Esophagus (tissue), 2 donors: Measurements from ENCODE around the gene LAP3. TPM values are rescaled to one million over a fixed set of nuclear protein-coding genes. Genes with fewer than 3 reads are reported as not detected.

Experiments
- H3K27ac ChIP-seq, 2 donors: one replicate each; pipeline ENCODE4 v1.5.1; 2013; ENCODE audit warnings: low read depth in 2 of 2, mild to moderate bottlenecking in 2 of 2, inconsistent platforms in 1 of 2, low read length in 1 of 2, moderate library complexity in 1 of 2
- H3K27me3 ChIP-seq, 2 donors: one replicate each; pipeline ENCODE4 v1.6.1; 2013; ENCODE audit warnings: low read length in 2 of 2, control low read depth in 1 of 2, mild to moderate bottlenecking in 1 of 2; ENCODE audit not compliant: insufficient read depth in 2 of 2, control insufficient read depth in 1 of 2
- H3K36me3 ChIP-seq, 2 donors: one replicate each; pipeline ENCODE4 v1.6.1; 2013; ENCODE audit warnings: low read length in 1 of 2; ENCODE audit not compliant: control insufficient read depth in 2 of 2, insufficient read depth in 2 of 2
- H3K4me1 ChIP-seq, 2 donors: one replicate each; pipeline ENCODE4 v1.6.1; 2013; ENCODE audit warnings: low read length in 1 of 2; ENCODE audit not compliant: control insufficient read depth in 2 of 2, insufficient read depth in 2 of 2
- H3K4me3 ChIP-seq, 2 donors: one replicate each; pipeline ENCODE4 v1.5.1; 2013; ENCODE audit warnings: low read length in 2 of 2, mild to moderate bottlenecking in 2 of 2, low read depth in 1 of 2, moderate library complexity in 1 of 2
- H3K9me3 ChIP-seq, 2 donors: one replicate each; pipeline ENCODE4 v1.6.1; 2013; ENCODE audit warnings: mild to moderate bottlenecking in 2 of 2, low read depth in 1 of 2, low read length in 1 of 2, moderate library complexity in 1 of 2; ENCODE audit not compliant: control insufficient read depth in 2 of 2, insufficient read depth in 1 of 2
- WGBS, 2 donors: extraction: QIAGEN DNeasy Blood & Tissue Kit; methylation state at CpG; one replicate each; pipeline ENCODE4 v1.1.7; 2013; 5-methylcytosine and 5-hydroxymethylcytosine counted together
- polyA plus RNA-seq, 2 donors: library from polyadenylated mRNA; stranded (reverse); fragments of 200-250 nt; gene quantifications; one replicate each; pipeline ENCODE4 v1.2.3, GENCODE V29; 2013
- donor health status: healthy with polysubstance abuse.
- donor health status: Bipolar disorder and iron deficiency.

LAP3 gene
- polyA plus RNA-seq, 2 donors = 8.2 to 29.8 TPM

GRCh38 chr4:17580969-17581368 is 4.0 kb downstream of the LAP3 start:
- 75 to 76% methylated on average over 7 of the region's 7 CpGs for WGBS, 2 donors
- H3K27me3 ChIP-seq = no peaks in the 10 kb centered on the region
- no peaks in the 10 kb centered on the region for H3K9me3 ChIP-seq
- no peak overlapping the region for H3K4me3 ChIP-seq
- H3K36me3 ChIP-seq = peaks cover 7 to 18% of the 10 kb centered on the region in 2 donors
- no peak overlapping the region for H3K27ac ChIP-seq
- no peaks in the 10 kb centered on the region for H3K4me1 ChIP-seq

- WGBS, 2 donors = 88 to 89% methylated on average over 9 of the region's 9 CpGs
- Histone ChIP-seq H3K4me3 (no peak overlapping the region), H3K36me3 (peaks cover 7 to 24% of the 10 kb centered on the region in 2 donors), H3K9me3 (no peaks in the 10 kb centered on the region), H3K27ac (no peak overlapping the region), H3K4me1 (no peaks in the 10 kb centered on the region), H3K27me3 (no peaks in the 10 kb centered on the region)
Measured at GRCh38 chr4:17583276-17583675, 6.3 kb downstream of the LAP3 start.

GRCh38 chr4:17583941-17584340 is 6.9 kb downstream of the LAP3 start:
- H3K4me3 ChIP-seq = no peak overlapping the region
- no peaks in the 10 kb centered on the region for H3K9me3 ChIP-seq
- H3K4me1 ChIP-seq = no peaks in the 10 kb centered on the region
- H3K27me3 ChIP-seq = no peaks in the 10 kb centered on the region
- WGBS, 2 donors = 92 to 93% methylated on average over 4 of the region's 4 CpGs
- H3K36me3 ChIP-seq = peaks cover 7 to 25% of the 10 kb centered on the region in 2 donors
- no peak overlapping the region for H3K27ac ChIP-seq

- H3K36me3 ChIP-seq = peaks cover 10 to 25% of the 10 kb centered on the region in 2 donors
Measured at GRCh38 chr4:17584521-17585213, 7.7 kb downstream of the LAP3 start.

GRCh38 chr4:17587094-17587822 is 10.3 kb downstream of the LAP3 start:
- peaks cover 10 to 25% of the 10 kb centered on the region in 2 donors for H3K36me3 ChIP-seq
- H3K27ac ChIP-seq = no peak overlapping the region
- H3K4me1 ChIP-seq = no peaks in the 10 kb centered on the region
- 88 to 94% methylated on average over 9 of the region's 9 CpGs for WGBS, 2 donors
- no peaks in the 10 kb centered on the region for H3K9me3 ChIP-seq
- H3K27me3 ChIP-seq = no peaks in the 10 kb centered on the region
- no peak overlapping the region for H3K4me3 ChIP-seq

More at GRCh38 chr4:17584521-17585213, 7.7 kb downstream of the LAP3 start:
- Histone ChIP-seq H3K9me3 (no peaks in the 10 kb centered on the region), H3K27me3 (no peaks in the 10 kb centered on the region), H3K4me1 (no peaks in the 10 kb centered on the region), H3K27ac (no peak overlapping the region), H3K4me3 (no peak overlapping the region)
- 85 to 89% methylated on average over 10 of the region's 10 CpGs for WGBS, 2 donors

GRCh38 chr4:17589355-17589754 is 12.4 kb downstream of the LAP3 start:
- H3K27ac ChIP-seq = no peak overlapping the region
- H3K27me3 ChIP-seq = no peaks in the 10 kb centered on the region
- H3K36me3 ChIP-seq = peaks cover 9 to 12% of the 10 kb centered on the region in 2 donors
- H3K4me1 ChIP-seq = peaks cover 0 to under 1% of the 10 kb centered on the region in 2 donors
- H3K4me3 ChIP-seq = no peak overlapping the region
- H3K9me3 ChIP-seq = no peaks in the 10 kb centered on the region
- 92 to 94% methylated on average over 3 of the region's 3 CpGs for WGBS, 2 donors

GRCh38 chr4:17595471-17596005 is 18.5 kb downstream of the LAP3 start:
- Histone ChIP-seq H3K9me3 (no peaks in the 10 kb centered on the region), H3K4me1 (peaks cover 0 to 2% of the 10 kb centered on the region in 2 donors), H3K36me3 (peaks cover 11 to 17% of the 10 kb centered on the region in 2 donors), H3K27me3 (no peaks in the 10 kb centered on the region), H3K4me3 (no peak overlapping the region), H3K27ac (no peak overlapping the region)
- 86 to 89% methylated on average over 6 of the region's 6 CpGs for WGBS, 2 donors

- H3K36me3 ChIP-seq = peaks cover 14 to 19% of the 10 kb centered on the region in 2 donors
- WGBS, 2 donors = 71 to 74% methylated on average over 7 of the region's 7 CpGs
- no peaks in the 10 kb centered on the region for H3K9me3 ChIP-seq
- H3K27me3 ChIP-seq = no peaks in the 10 kb centered on the region
- H3K27ac ChIP-seq = no peak overlapping the region
- H3K4me3 ChIP-seq = no peak overlapping the region
- H3K4me1 ChIP-seq = peaks cover 0 to 2% of the 10 kb centered on the region in 2 donors
Measured at GRCh38 chr4:17597517-17597916, 20.5 kb downstream of the LAP3 start.

GRCh38 chr4:17599826-17600225 is 22.8 kb downstream of the LAP3 start:
- Histone ChIP-seq H3K27ac (no peak overlapping the region), H3K9me3 (no peaks in the 10 kb centered on the region), H3K4me3 (no peak overlapping the region), H3K36me3 (peaks cover 9 to 16% of the 10 kb centered on the region in 2 donors), H3K4me1 (no peaks in the 10 kb centered on the region), H3K27me3 (no peaks in the 10 kb centered on the region)
- 44 to 86% methylated on average over 1 of the region's 1 CpG for WGBS, 2 donors
